Epithelial cell of proximal tubule (primary cell): ENCODE data around the gene KATNAL1. TPM values are rescaled to one million over a fixed set of nuclear protein-coding genes. Genes with fewer than 3 reads are reported as not detected.
A peak's percentile ranks its signal among the peaks of the same experiment; 100 is the strongest.

ENCODE experiments used
- DNase-seq: peaks from one replicate; pipeline ENCODE4 v3.0.0-alpha.2; 2011; ENCODE audit warnings: low read depth
- H3K4me3 ChIP-seq: 2 replicates; pipeline ENCODE4 v1.5.1; 2011; ENCODE audit warnings: low read depth, mild to moderate bottlenecking, low read length
- total RNA-seq: library from RNA; depleted of rRNA; stranded (reverse); fragments of >200 nt; gene quantifications from 2 replicates; pipeline ENCODE4 v1.2.3, GENCODE V29; 2015
- TF ChIP-seq, protein P1 (sequence below): conservative IDR thresholded peaks from 2 replicates; pipeline ENCODE4 v1.5.1; 2012; ENCODE audit warnings: low read depth, mild to moderate bottlenecking, low read length

The KATNAL1 gene
- total RNA-seq, 1 donor from 2014 or later: 14.5 TPM

DNA sequence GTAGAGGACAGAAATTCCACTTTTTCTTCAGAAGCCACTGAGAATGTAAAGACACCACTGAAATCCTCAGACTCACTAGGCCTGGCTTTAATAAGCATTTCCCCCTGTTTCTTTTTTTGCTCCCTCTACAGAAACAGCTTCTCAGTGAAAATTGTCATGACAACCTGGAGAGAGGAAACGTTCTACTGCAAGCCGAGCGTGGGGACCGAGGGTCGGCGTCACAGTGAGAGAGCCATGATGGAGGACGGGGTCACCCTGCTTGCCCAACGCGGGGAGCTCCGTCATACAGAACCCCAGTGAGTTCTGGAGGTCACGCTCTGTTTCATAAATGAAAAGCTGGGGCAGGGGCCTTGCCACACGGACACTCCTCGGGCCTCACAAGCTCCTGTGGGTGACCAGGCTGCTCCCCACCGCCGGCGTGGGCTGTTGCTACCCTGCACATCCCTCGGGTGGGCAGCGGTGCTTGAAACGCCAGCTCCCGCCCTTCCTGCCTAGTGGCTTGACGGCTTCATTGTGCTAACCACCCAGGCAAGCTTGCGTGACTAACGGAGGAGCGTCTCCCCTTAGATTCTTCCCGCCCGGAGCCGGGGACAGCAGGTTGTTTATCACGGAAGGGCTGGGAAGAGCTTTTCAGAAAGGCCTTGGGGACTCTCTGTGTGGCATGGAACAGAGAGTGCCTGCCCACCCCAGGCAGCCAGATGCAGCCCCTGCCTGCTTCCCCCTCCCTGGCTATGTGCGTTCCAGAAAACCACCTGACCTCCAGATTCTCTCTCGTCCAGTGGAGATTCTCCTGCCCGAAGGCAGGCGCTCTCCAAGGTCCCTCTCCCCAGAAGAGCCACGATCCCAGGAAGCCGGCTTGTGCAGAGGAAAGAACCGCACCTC lies 153.6 kb downstream of the KATNAL1 start:
- TF ChIP-seq, protein P1, sequence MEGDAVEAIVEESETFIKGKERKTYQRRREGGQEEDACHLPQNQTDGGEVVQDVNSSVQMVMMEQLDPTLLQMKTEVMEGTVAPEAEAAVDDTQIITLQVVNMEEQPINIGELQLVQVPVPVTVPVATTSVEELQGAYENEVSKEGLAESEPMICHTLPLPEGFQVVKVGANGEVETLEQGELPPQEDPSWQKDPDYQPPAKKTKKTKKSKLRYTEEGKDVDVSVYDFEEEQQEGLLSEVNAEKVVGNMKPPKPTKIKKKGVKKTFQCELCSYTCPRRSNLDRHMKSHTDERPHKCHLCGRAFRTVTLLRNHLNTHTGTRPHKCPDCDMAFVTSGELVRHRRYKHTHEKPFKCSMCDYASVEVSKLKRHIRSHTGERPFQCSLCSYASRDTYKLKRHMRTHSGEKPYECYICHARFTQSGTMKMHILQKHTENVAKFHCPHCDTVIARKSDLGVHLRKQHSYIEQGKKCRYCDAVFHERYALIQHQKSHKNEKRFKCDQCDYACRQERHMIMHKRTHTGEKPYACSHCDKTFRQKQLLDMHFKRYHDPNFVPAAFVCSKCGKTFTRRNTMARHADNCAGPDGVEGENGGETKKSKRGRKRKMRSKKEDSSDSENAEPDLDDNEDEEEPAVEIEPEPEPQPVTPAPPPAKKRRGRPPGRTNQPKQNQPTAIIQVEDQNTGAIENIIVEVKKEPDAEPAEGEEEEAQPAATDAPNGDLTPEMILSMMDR: no peak
- H3K4me3 ChIP-seq: peak overlapping the region; percentile 35
- no peak for DNase-seq

Other genes starting within 250 kb of the KATNAL1 start
- not detected in 2 replicates for gene UBE2L5, start 114.9 kb upstream of the KATNAL1 start, total RNA-seq
- gene HMGB1, start 158.4 kb upstream of the KATNAL1 start, total RNA-seq: 856 and 888 TPM in 2 replicates